Measurements from ENCODE around the gene MINDY3.

MINDY3 gene

GRCh38 chr10:15821046-15821683 lies 39.1 kb downstream of the MINDY3 start:
- Histone ChIP-seq H3K27ac (no peak overlapping the region), H3K9me3 (ENCODE audit: control insufficient read depth, low read length) (no peaks in the 10 kb centered on the region)
- no peak for TF ChIP-seq CTCF (IDR thresholded peaks at IDR 0.05)

GRCh38 chr10:15817409-15818046 lies 42.8 kb downstream of the MINDY3 start:
- no peak for TF ChIP-seq CTCF (IDR thresholded peaks at IDR 0.05)

More at GRCh38 chr10:15821046-15821683, 39.1 kb downstream of the MINDY3 start:
- H3K36me3 ChIP-seq (ENCODE audit: control insufficient read depth, insufficient read depth, low read length) = no peaks in the 10 kb centered on the region
- no peak overlapping the region for H3K9ac ChIP-seq
- H3K27me3 ChIP-seq (ENCODE audit: control insufficient read depth, insufficient read depth, low read length) = no peaks in the 10 kb centered on the region
- H3K4me1 ChIP-seq = no peaks in the 10 kb centered on the region
- H3K4me3 ChIP-seq (ENCODE audit: low read depth, low read length) = no peak overlapping the region
- H2AFZ ChIP-seq = no peak overlapping the region
- H3K4me2 ChIP-seq (ENCODE audit: low read length) = no peak overlapping the region
- no peaks in the 10 kb centered on the region for H3K79me2 ChIP-seq

GRCh38 chr10:15815242-15815885 lies 44.9 kb downstream of the MINDY3 start:
- TF ChIP-seq CTCF (IDR thresholded peaks at IDR 0.05) = no peak
- H3K4me1 ChIP-seq = no peaks in the 10 kb centered on the region
- no peaks in the 10 kb centered on the region for H3K9me3 ChIP-seq (ENCODE audit: control insufficient read depth, low read length)
- no peak overlapping the region for H3K9ac ChIP-seq
- H3K4me2 ChIP-seq (ENCODE audit: low read length) = no peak overlapping the region
- no peak overlapping the region for H3K4me3 ChIP-seq (ENCODE audit: low read depth, low read length)
- no peaks in the 10 kb centered on the region for H3K27me3 ChIP-seq (ENCODE audit: control insufficient read depth, insufficient read depth, low read length)
- H3K79me2 ChIP-seq = no peaks in the 10 kb centered on the region
- H3K36me3 ChIP-seq (ENCODE audit: control insufficient read depth, insufficient read depth, low read length) = no peaks in the 10 kb centered on the region
- H3K27ac ChIP-seq = no peak overlapping the region
- no peak overlapping the region for H2AFZ ChIP-seq

More at GRCh38 chr10:15817409-15818046, 42.8 kb downstream of the MINDY3 start:
- Histone ChIP-seq H3K4me3 (ENCODE audit: low read depth, low read length) (no peak overlapping the region), H3K4me1 (no peaks in the 10 kb centered on the region), H3K79me2 (no peaks in the 10 kb centered on the region), H3K9ac (no peak overlapping the region), H3K27ac (no peak overlapping the region), H3K9me3 (ENCODE audit: control insufficient read depth, low read length) (no peaks in the 10 kb centered on the region), H2AFZ (no peak overlapping the region), H3K27me3 (ENCODE audit: control insufficient read depth, insufficient read depth, low read length) (no peaks in the 10 kb centered on the region), H3K36me3 (ENCODE audit: control insufficient read depth, insufficient read depth, low read length) (no peaks in the 10 kb centered on the region), H3K4me2 (ENCODE audit: low read length) (no peak overlapping the region)

- TF ChIP-seq CTCF (IDR thresholded peaks at IDR 0.05) = no peak
- no peak overlapping the region for H3K27ac ChIP-seq
- no peaks in the 10 kb centered on the region for H3K4me1 ChIP-seq
Measured at GRCh38 chr10:15814565-15814964, 45.7 kb downstream of the MINDY3 start.

More at GRCh38 chr10:15814565-15814964, 45.7 kb downstream of the MINDY3 start:
- Histone ChIP-seq H3K4me3 (ENCODE audit: low read depth, low read length) (no peak overlapping the region), H3K4me2 (ENCODE audit: low read length) (no peak overlapping the region), H3K9ac (no peak overlapping the region), H3K9me3 (ENCODE audit: control insufficient read depth, low read length) (no peaks in the 10 kb centered on the region), H3K27me3 (ENCODE audit: control insufficient read depth, insufficient read depth, low read length) (no peaks in the 10 kb centered on the region), H3K36me3 (ENCODE audit: control insufficient read depth, insufficient read depth, low read length) (no peaks in the 10 kb centered on the region), H2AFZ (no peak overlapping the region), H3K79me2 (no peaks in the 10 kb centered on the region)

Data from parathyroid adenoma (tissue), 2 donors.